Activated CD4-positive, alpha-beta T cell treated with anti-CD3 and anti-CD28 coated beads, Interleukin-2, amount 10 ng/mL, durations not matched to agents 7 days and 5 days (primary cell): ENCODE results near the gene TIMM44. TPM values are rescaled to one million over a fixed set of nuclear protein-coding genes. Genes with fewer than 3 reads are reported as not detected.

Source experiments
- CTCF ChIA-PET: fragments of 350-600 bp; sonication (Branson Sonifier 250); formaldehyde crosslinking; loops from one replicate; lab custom pipeline; 2021; ENCODE audit warnings: antibody characterized with exemption; lab: Charles Lee
- POLR2A ChIA-PET: fragments of 350-600 bp; sonication (Branson Sonifier 250); formaldehyde crosslinking; loops from one replicate; lab custom pipeline; 2021; ENCODE audit warnings: antibody characterized with exemption; lab: Charles Lee
- DNase-seq: peaks from one replicate; pipeline ENCODE4 v3.0.0-alpha.2; 2020
- H3K27ac Mint-ChIP-seq: one replicate; pipeline ENCODE4 v1.8.0; 2021; ENCODE audit warnings: mild to moderate bottlenecking, moderate library complexity, mixed read lengths
- H3K27me3 Mint-ChIP-seq: one replicate; pipeline ENCODE4 v1.8.0; 2021; ENCODE audit warnings: mixed read lengths
- H3K36me3 Mint-ChIP-seq: one replicate; pipeline ENCODE4 v1.8.0; 2021; ENCODE audit warnings: low read depth, mixed read lengths
- H3K4me1 Mint-ChIP-seq: one replicate; pipeline ENCODE4 v1.8.0; 2021; ENCODE audit warnings: mixed read lengths
- H3K4me3 Mint-ChIP-seq: one replicate; pipeline ENCODE4 v1.8.0; 2021; ENCODE audit warnings: mild to moderate bottlenecking, moderate library complexity, mixed read lengths
- H3K9me3 Mint-ChIP-seq: one replicate; pipeline ENCODE4 v1.8.0; 2021; ENCODE audit warnings: mixed read lengths
- total RNA-seq, 2 experiments: library from RNA; stranded (reverse); gene quantifications; one replicate each; pipeline ENCODE4 v1.2.3, GENCODE V29; 2021

The TIMM44 gene
- total RNA-seq, 2 experiments from 2014 or later, result 44.0 to 59.9 TPM

GRCh38 chr19:7926021-7926726 lies 17.3 kb downstream of the TIMM44 start, which contains the start of gene CTXN1:
TSS of gene CTXN1 (minus strand) at chr19:7926135. CDS start at chr19:7925538, 597 bp downstream.
- CTCF ChIA-PET, result interaction anchor here (0.5 kb wide), 1 partner anchor 381 kb away, joined by 3 read pairs; no protein-coding TSS in a partner anchor
- Mint-ChIP-seq H3K9me3 (no peaks in the 10 kb centered on the region), H3K27me3 (no peaks in the 10 kb centered on the region), H3K4me1 (peaks cover 19% of the 10 kb centered on the region), H3K36me3 (peaks cover 8% of the 10 kb centered on the region), H3K4me3 (peak within 1 kb of the TSS; percentile 73), H3K27ac (no peak within 1 kb of the TSS)
- peak; percentile 73 for DNase-seq
- POLR2A ChIA-PET, result no interaction called here

- H3K27ac Mint-ChIP-seq, result no peak overlapping the region
- ChIA-PET POLR2A (no interaction called here), CTCF (no interaction called here)
- H3K4me1 Mint-ChIP-seq, result peaks cover 23% of the 10 kb centered on the region
- H3K36me3 Mint-ChIP-seq, result peaks cover 8% of the 10 kb centered on the region
- H3K27me3 Mint-ChIP-seq, result no peaks in the 10 kb centered on the region
- H3K9me3 Mint-ChIP-seq, result no peaks in the 10 kb centered on the region
- DNase-seq, result peak; percentile 79
- H3K4me3 Mint-ChIP-seq, result peak overlapping the region; percentile 73
These were observed 18.2 kb downstream of the TIMM44 start for GRCh38 chr19:7925171-7925851.

- Mint-ChIP-seq H3K4me3 (peak overlapping the region; percentile 25), H3K36me3 (peaks cover 8% of the 10 kb centered on the region), H3K4me1 (peaks cover 27% of the 10 kb centered on the region), H3K27me3 (peaks cover 4% of the 10 kb centered on the region), H3K9me3 (no peaks in the 10 kb centered on the region), H3K27ac (no peak overlapping the region)
- DNase-seq, result no peak
- ChIA-PET CTCF (interaction anchor here (1.7 kb wide), 1 partner anchor 55 kb away, joined by 6 read pairs; no protein-coding TSS in a partner anchor), POLR2A (no interaction called here)
These were observed 18.8 kb downstream of the TIMM44 start for GRCh38 chr19:7924651-7925170.

GRCh38 chr19:7924241-7924640 lies 19.2 kb downstream of the TIMM44 start:
- Mint-ChIP-seq H3K27ac (no peak overlapping the region), H3K27me3 (peaks cover 6% of the 10 kb centered on the region), H3K4me3 (no peak overlapping the region), H3K9me3 (no peaks in the 10 kb centered on the region), H3K36me3 (peaks cover 8% of the 10 kb centered on the region), H3K4me1 (peaks cover 31% of the 10 kb centered on the region)
- no peak for DNase-seq
- POLR2A ChIA-PET, result no interaction called here
- CTCF ChIA-PET, result interaction anchor here (1.7 kb wide), 1 partner anchor 55 kb away, joined by 6 read pairs; no protein-coding TSS in a partner anchor

GRCh38 chr19:7923295-7924191 lies 19.9 kb downstream of the TIMM44 start:
- Mint-ChIP-seq H3K9me3 (no peaks in the 10 kb centered on the region), H3K4me3 (peak overlapping the region; percentile 25), H3K27ac (no peak overlapping the region)

GRCh38 chr19:7922836-7923195 lies 20.6 kb downstream of the TIMM44 start:
- CTCF ChIA-PET, result interaction anchor here (1.5 to 1.7 kb wide), 2 partner anchors 21 to 53 kb away, joined by 5 to 6 read pairs; partner anchors contain the start of gene TIMM44
- H3K4me1 Mint-ChIP-seq, result peaks cover 36% of the 10 kb centered on the region
- H3K4me3 Mint-ChIP-seq, result peak overlapping the region; percentile 25
- peaks cover 8% of the 10 kb centered on the region for H3K36me3 Mint-ChIP-seq
- H3K9me3 Mint-ChIP-seq, result no peaks in the 10 kb centered on the region
- H3K27ac Mint-ChIP-seq, result no peak overlapping the region
- H3K27me3 Mint-ChIP-seq, result peaks cover 16% of the 10 kb centered on the region
- POLR2A ChIA-PET, result no interaction called here
- DNase-seq, result no peak

More at GRCh38 chr19:7923295-7924191, 19.9 kb downstream of the TIMM44 start:
- Mint-ChIP-seq H3K4me1 (peaks cover 31% of the 10 kb centered on the region), H3K36me3 (peaks cover 8% of the 10 kb centered on the region), H3K27me3 (peaks cover 9% of the 10 kb centered on the region)
- ChIA-PET CTCF (interaction anchor here (1.7 kb wide), 1 partner anchor 54 kb away, joined by 6 read pairs; no protein-coding TSS in a partner anchor), POLR2A (no interaction called here)
- DNase-seq, result no peak

- H3K36me3 Mint-ChIP-seq, result peaks cover 8% of the 10 kb centered on the region
- ChIA-PET CTCF (interaction anchor here (1.5 to 2.8 kb wide), 2 partner anchors 22 to 53 kb away, joined by 5 to 13 read pairs; partner anchors contain the start of gene TIMM44), POLR2A (no interaction called here)
- H3K4me1 Mint-ChIP-seq, result peaks cover 37% of the 10 kb centered on the region
- DNase-seq, result no peak
- no peak overlapping the region for H3K27ac Mint-ChIP-seq
- H3K27me3 Mint-ChIP-seq, result peaks cover 19% of the 10 kb centered on the region
- H3K4me3 Mint-ChIP-seq, result peak overlapping the region; percentile 30
- H3K9me3 Mint-ChIP-seq, result no peaks in the 10 kb centered on the region
These were observed 21.3 kb downstream of the TIMM44 start for GRCh38 chr19:7921967-7922835.

- ChIA-PET CTCF (interaction anchor here (1.1 to 2.8 kb wide), 5 partner anchors 18 to 52 kb away, joined by 3 to 19 read pairs (median 13); partner anchors contain the start of genes MAP2K7 and TIMM44), POLR2A (interaction anchor here (1.0 to 1.4 kb wide), 2 partner anchors 8 to 22 kb away, joined by 3 read pairs; partner anchors contain the start of gene TIMM44)
- Mint-ChIP-seq H3K27me3 (peaks cover 23% of the 10 kb centered on the region), H3K4me3 (peak overlapping the region; percentile 87), H3K27ac (peak overlapping the region; percentile 94), H3K4me1 (peaks cover 40% of the 10 kb centered on the region), H3K36me3 (peaks cover 8% of the 10 kb centered on the region), H3K9me3 (no peaks in the 10 kb centered on the region)
- no peak for DNase-seq
These were observed 22.0 kb downstream of the TIMM44 start for GRCh38 chr19:7921302-7921966.

GRCh38 chr19:7920519-7921301 lies 22.8 kb downstream of the TIMM44 start:
- Mint-ChIP-seq H3K27ac (peak overlapping the region; percentile 94), H3K4me3 (peak overlapping the region; percentile 87), H3K4me1 (peaks cover 37% of the 10 kb centered on the region), H3K36me3 (peaks cover 8% of the 10 kb centered on the region), H3K27me3 (peaks cover 27% of the 10 kb centered on the region), H3K9me3 (no peaks in the 10 kb centered on the region)
- ChIA-PET POLR2A (interaction anchor here (1.0 to 1.4 kb wide), 2 partner anchors 9 to 23 kb away, joined by 3 read pairs; partner anchors contain the start of gene TIMM44), CTCF (interaction anchor here (1.1 to 3.3 kb wide), 8 partner anchors 9 to 240 kb away, joined by 3 to 19 read pairs (median 9); partner anchors contain the start of genes MAP2K7, TIMM44 and TRAPPC5)
- DNase-seq, result peak; percentile 99
